HL-60 (cell line): Measurements from ENCODE around the gene LCTL.

Source experiments
- DNase-seq, 2 experiments: peaks; one replicate each; pipeline ENCODE4 v3.0.0-alpha.2; 2010 to 2020; ENCODE audit warnings: low read depth in 1 of 2, low spot score in 1 of 2
- H3K27ac ChIP-seq: fragments of 250-450 bp; sonication (Bioruptor Pico); replicated peaks from 2 replicates; pipeline ENCODE4 v1.5.1; 2020; ENCODE audit warnings: mild to moderate bottlenecking, moderate library complexity
- H3K27me3 ChIP-seq: fragments of 250-450 bp; sonication (Bioruptor Pico); 2 replicates; pipeline ENCODE4 v1.5.1; 2021; ENCODE audit warnings: mild to moderate bottlenecking, moderate library complexity; ENCODE audit not compliant: insufficient read depth, poor library complexity, severe bottlenecking
- H3K4me3 ChIP-seq: replicated peaks from 2 replicates; pipeline ENCODE4 v1.5.1; 2011; ENCODE audit warnings: mild to moderate bottlenecking, control low read depth, low read length; ENCODE audit not compliant: insufficient read depth
- CTCF ChIP-seq: IDR thresholded peaks from one replicate; pipeline ENCODE4 v1.5.1; 2011; ENCODE audit warnings: low read length, control low read depth, inconsistent platforms; ENCODE audit not compliant: insufficient read depth
- GABPA ChIP-seq: IDR thresholded peaks from 2 replicates; pipeline ENCODE4 v1.6.1; 2012; ENCODE audit warnings: low read depth
- POLR2AphosphoS5 ChIP-seq: IDR thresholded peaks from 2 replicates; pipeline ENCODE4 v1.6.1; 2012; ENCODE audit warnings: low read depth
- REST ChIP-seq: IDR thresholded peaks from 2 replicates; pipeline ENCODE4 v1.6.1; 2012; ENCODE audit warnings: low read depth; ENCODE audit not compliant: insufficient replicate concordance
- SPI1 ChIP-seq: IDR thresholded peaks from 2 replicates; pipeline ENCODE4 v1.6.1; 2012; ENCODE audit warnings: low read depth, mild to moderate bottlenecking, borderline replicate concordance

LCTL gene

GRCh38 chr15:66564136-66565041 lies 1.4 kb downstream of the LCTL start:
- TF ChIP-seq POLR2AphosphoS5 (no peak), GABPA (no peak), SPI1 (no peak), CTCF (no peak), REST (no peak)
- H3K27me3 ChIP-seq = no peaks in the 10 kb centered on the region
- no peak for DNase-seq
- H3K27ac ChIP-seq = no peak overlapping the region
- H3K4me3 ChIP-seq = no peak overlapping the region

- TF ChIP-seq CTCF = no peak
- no peak for TF ChIP-seq SPI1
- no peak for TF ChIP-seq GABPA
- no peak for TF ChIP-seq REST
- TF ChIP-seq POLR2AphosphoS5 = no peak
- no peak for DNase-seq
- H3K27me3 ChIP-seq = no peaks in the 10 kb centered on the region
- H3K4me3 ChIP-seq = no peak overlapping the region
- H3K27ac ChIP-seq = no peak overlapping the region
These were observed 2.2 kb downstream of the LCTL start for GRCh38 chr15:66563566-66564110.

GRCh38 chr15:66563126-66563525 lies 2.7 kb downstream of the LCTL start:
- H3K4me3 ChIP-seq = no peak overlapping the region
- H3K27ac ChIP-seq = no peak overlapping the region
- no peaks in the 10 kb centered on the region for H3K27me3 ChIP-seq
- no peak for DNase-seq
- no peak for TF ChIP-seq SPI1
- TF ChIP-seq POLR2AphosphoS5 = no peak
- TF ChIP-seq GABPA = no peak
- TF ChIP-seq REST = no peak
- TF ChIP-seq CTCF = no peak
